Prostate gland (tissue), 2 donors: ENCODE data around the gene NXN.

ENCODE experiments used
- POLR2AphosphoS5 ChIP-seq: sonication (generic); formaldehyde crosslinking; IDR thresholded peaks from one replicate; pipeline ENCODE4 v1.6.1; 2017; ENCODE audit warnings: antibody characterized with exemption
- TF ChIP-seq, protein P1 (sequence below), 4 experiments: fragments of 200-600 bp in 2 of 4; fragments of 450-650 bp in 2 of 4; sonication (generic) in 2 of 4; IDR thresholded peaks; 1 replicate in 3 of 4; 2 replicates in 1 of 4; pipeline ENCODE4 v1.5.1; 2016 to 2019; ENCODE audit warnings: antibody characterized with exemption in 4 of 4, mild to moderate bottlenecking in 2 of 4, moderate library complexity in 2 of 4

DNA sequence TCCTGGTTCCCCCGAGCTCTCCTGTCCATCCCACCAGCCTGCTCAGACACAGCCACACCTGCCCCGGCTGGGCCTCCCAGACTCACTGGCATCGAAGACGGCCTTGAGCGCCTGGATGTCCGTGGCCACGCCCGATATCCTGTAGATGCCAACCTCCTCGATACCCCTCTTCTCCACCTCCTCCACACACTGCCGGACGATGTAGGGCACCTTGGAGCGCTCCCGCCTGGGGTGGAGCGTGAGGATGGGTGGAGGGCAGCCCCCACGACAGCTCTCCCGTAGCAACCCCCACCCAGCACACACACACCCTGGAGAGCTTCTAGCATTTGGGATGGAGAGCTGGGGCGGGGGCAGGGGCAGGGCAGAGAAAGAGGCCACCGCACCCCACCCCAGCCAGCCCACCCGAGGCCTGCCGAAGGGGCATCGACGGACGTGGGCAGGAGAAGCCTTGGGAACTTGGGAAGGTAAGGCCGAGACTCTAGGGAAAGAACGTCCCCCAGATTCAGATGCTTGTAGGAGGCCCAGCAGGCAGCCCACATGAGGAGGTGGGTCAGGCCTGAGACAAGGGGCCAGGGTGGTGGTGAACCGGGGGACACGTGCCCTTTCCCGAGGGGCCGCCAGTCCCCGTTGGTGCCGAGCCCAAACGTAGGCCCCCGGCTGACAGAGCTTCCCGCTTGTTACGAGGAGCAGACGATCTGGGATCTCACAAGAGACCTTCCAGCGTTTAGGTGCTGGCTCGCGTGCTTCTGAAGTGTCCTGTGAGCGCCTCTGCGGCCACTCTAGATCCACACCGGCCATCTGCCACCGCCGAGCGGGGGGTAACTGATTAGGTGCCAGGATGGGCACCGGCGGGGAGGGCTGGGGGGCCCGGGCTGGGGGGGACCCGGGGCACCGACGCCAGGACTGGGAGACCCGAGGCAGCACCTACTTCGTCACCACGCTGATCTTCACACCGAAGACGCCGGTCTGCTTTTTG lies 32.5 kb upstream of the NXN start:
- TF ChIP-seq, protein P1, sequence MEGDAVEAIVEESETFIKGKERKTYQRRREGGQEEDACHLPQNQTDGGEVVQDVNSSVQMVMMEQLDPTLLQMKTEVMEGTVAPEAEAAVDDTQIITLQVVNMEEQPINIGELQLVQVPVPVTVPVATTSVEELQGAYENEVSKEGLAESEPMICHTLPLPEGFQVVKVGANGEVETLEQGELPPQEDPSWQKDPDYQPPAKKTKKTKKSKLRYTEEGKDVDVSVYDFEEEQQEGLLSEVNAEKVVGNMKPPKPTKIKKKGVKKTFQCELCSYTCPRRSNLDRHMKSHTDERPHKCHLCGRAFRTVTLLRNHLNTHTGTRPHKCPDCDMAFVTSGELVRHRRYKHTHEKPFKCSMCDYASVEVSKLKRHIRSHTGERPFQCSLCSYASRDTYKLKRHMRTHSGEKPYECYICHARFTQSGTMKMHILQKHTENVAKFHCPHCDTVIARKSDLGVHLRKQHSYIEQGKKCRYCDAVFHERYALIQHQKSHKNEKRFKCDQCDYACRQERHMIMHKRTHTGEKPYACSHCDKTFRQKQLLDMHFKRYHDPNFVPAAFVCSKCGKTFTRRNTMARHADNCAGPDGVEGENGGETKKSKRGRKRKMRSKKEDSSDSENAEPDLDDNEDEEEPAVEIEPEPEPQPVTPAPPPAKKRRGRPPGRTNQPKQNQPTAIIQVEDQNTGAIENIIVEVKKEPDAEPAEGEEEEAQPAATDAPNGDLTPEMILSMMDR (IDR thresholded peaks at IDR 0.05) = no peak
- TF ChIP-seq POLR2AphosphoS5 = no peak
